Anterior cingulate cortex (tissue), 58 donors: ENCODE measurements around the gene NID1.
"Not testable (repeated sequence)": the region's sequence is repeated elsewhere in the genome, so short reads cannot be mapped to it uniquely, and the experiment has no call there.

Source experiments
- DNase-seq, 58 donors: peaks; one replicate each; lab custom pipeline; 2025; lab: John Stamatoyannopoulos, UW

The NID1 gene

GRCh38 chr1:236003058-236003457 lies 61.8 kb downstream of the NID1 start:
- not testable (repeated sequence) for DNase-seq

- DNase-seq: no peak
These were observed 62.3 kb downstream of the NID1 start for GRCh38 chr1:236002572-236002971.

- no peak for DNase-seq
These were observed 62.9 kb downstream of the NID1 start for GRCh38 chr1:236002025-236002390.

- DNase-seq: no peak
These were observed 64.1 kb downstream of the NID1 start for GRCh38 chr1:236000781-236001180.

- no peak for DNase-seq
These were observed 65.5 kb downstream of the NID1 start for GRCh38 chr1:235999259-235999925.

- DNase-seq: no peak
These were observed 66.1 kb downstream of the NID1 start for GRCh38 chr1:235998812-235999211.

- no peak for DNase-seq
These were observed 67.0 kb downstream of the NID1 start for GRCh38 chr1:235997931-235998330.

- DNase-seq: no peak
These were observed 67.8 kb downstream of the NID1 start for GRCh38 chr1:235997049-235997448.

- DNase-seq: no peak
These were observed 68.7 kb downstream of the NID1 start for GRCh38 chr1:235996048-235996785.

GRCh38 chr1:235995511-235995910 lies 69.4 kb downstream of the NID1 start:
- no peak for DNase-seq

- no peak for DNase-seq
These were observed 71.2 kb downstream of the NID1 start for GRCh38 chr1:235993652-235994051.

GRCh38 chr1:235992868-235993267 lies 72.0 kb downstream of the NID1 start:
- no peak for DNase-seq

GRCh38 chr1:235992346-235992745 lies 72.5 kb downstream of the NID1 start:
- no peak for DNase-seq

- no peak for DNase-seq
These were observed 74.5 kb downstream of the NID1 start for GRCh38 chr1:235990330-235990795.

GRCh38 chr1:235989105-235989504 lies 75.8 kb downstream of the NID1 start:
- no peak for DNase-seq

GRCh38 chr1:235986869-235987268 lies 78.0 kb downstream of the NID1 start:
- no peak for DNase-seq

GRCh38 chr1:235984041-235984825 lies 80.7 kb downstream of the NID1 start:
- no peak for DNase-seq

- no peak for DNase-seq
These were observed 83.9 kb downstream of the NID1 start for GRCh38 chr1:235980976-235981375.

GRCh38 chr1:235979716-235980333 lies 85.1 kb downstream of the NID1 start:
- DNase-seq: peak in 12 of 58 donors; percentile 3 to 24 (median 8)

GRCh38 chr1:235979176-235979575 lies 85.7 kb downstream of the NID1 start:
- no peak for DNase-seq

GRCh38 chr1:235976490-235976889 lies 88.4 kb downstream of the NID1 start:
- no peak for DNase-seq
